ENCODE data around the gene TRIM72.
"Not testable (repeated sequence)": the region's sequence is repeated elsewhere in the genome, so short reads cannot be mapped to it uniquely, and the experiment has no call there.

Gene TRIM72

DNA sequence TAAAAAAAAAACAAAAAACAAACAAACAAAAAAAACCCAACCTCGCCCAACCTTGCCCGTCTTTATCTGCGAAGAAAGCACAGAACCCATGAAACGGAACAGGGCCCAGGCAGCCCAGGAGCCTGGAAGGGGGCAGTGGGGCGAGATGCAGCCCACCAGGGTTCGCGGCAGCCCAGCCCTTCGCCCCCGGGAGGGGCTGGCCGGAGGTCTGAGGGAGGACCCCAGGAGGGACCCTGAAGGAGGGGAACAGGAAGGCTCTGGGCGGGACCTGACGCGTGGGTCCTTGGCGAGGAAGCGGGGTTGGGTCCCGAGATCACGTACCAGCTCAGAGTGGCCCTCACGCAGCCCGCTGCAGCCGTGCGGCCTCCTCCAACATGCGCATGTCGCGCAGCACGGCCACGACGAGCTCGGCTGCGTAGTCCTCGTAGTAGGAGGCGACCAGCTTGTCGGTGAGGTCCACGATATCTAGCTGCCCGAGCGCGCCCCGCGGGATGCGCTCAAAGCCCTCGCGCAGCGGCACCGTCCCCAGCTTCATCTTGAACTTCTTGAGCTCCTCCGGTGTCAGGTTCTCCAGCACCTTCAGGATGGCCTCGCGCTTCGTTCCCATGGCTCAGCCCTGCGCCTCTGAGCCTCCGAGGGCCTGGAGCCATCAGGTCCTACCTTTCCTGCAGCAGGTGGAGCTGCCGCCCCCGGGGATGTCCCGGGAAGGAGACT lies 2.7 kb downstream of the TRIM72 start, which contains the start of gene PYDC1:
TSS of gene PYDC1 (minus strand) at position 714 of the 714 bp plus-strand sequence. CDS start at position 607, 107 bp downstream.
- DNase-seq = no peak

DNA sequence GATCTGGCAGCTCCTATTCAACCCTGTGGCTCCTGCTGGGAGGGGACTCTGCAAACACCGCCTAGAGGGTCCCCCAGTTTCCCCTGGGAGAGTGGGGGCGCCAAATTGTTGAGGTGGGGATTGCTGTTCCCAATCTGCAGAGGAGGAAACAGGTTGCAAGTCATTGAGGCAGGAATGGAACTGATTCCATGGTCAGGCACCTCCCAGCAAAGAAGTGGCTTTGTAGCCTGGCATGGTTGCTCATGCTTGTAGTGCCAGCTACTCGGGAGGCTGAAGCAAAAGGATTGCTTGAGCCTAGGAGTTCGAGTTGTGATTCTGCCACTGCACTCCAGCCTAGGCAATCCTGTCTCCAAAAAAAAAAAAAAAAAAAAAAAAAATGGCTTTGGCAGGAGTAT lies 3.2 kb downstream of the TRIM72 start:
- no peak for DNase-seq

- no peak for DNase-seq
Observed at GRCh38 chr16:31219154-31219741, 5.3 kb downstream of the TRIM72 start.

- DNase-seq = no peak
Observed at GRCh38 chr16:31221357-31222160, 7.6 kb downstream of the TRIM72 start.

DNA sequence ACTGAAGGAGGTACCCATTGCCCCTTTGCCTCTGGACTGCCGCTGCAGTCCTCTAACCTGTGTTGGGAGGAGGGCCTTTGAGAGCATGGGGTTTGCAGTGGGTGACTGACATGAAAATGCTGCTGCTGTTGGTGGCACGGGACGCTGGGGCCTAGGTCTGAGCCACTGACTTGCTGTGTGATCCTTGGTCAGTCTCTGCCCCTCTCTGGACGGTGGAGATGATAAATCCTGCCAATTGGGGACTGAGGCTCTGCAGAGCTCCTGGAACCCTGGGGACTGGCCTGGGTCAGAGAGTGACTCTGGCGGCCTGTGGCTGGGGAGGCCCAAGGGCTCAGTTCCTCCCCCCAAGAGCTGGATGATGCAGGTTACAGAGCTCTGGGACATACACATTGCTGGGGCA lies 9.1 kb downstream of the TRIM72 start:
- DNase-seq = no peak

GRCh38 chr16:31224092-31224955 lies 10.4 kb downstream of the TRIM72 start:
- DNase-seq = no peak

DNA sequence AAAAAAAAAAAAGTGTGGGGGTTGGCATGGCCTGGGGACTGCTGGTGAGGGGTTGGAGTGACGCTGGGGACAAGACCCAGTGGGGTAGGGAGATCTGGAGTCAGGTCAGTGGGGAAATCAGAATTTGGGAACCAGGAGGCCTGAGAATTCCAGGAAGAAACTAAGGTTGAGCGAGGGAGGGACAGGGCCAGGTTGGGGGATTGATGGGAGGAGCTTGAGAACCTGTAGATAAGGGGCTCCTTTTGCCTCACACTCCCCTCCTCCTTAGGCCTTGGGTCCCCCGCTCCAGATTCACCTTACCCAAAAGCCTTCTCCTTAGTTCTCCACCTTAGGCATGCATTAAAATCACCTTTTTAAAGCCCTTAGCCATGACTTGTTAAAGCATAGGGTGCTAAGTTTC lies 11.3 kb downstream of the TRIM72 start:
- DNase-seq = no peak

GRCh38 chr16:31228206-31228605 lies 14.3 kb downstream of the TRIM72 start:
- DNase-seq = no peak

GRCh38 chr16:31229501-31229900 lies 15.6 kb downstream of the TRIM72 start:
- no peak for DNase-seq

GRCh38 chr16:31238041-31238440 lies 24.1 kb downstream of the TRIM72 start:
- DNase-seq = no peak

GRCh38 chr16:31242206-31242605 lies 28.3 kb downstream of the TRIM72 start:
- DNase-seq = peak in 1 of 2 donors; percentile 12

- DNase-seq = peak in 1 of 2 donors; percentile 20
Observed at GRCh38 chr16:31243734-31244670, 30.1 kb downstream of the TRIM72 start.

DNA sequence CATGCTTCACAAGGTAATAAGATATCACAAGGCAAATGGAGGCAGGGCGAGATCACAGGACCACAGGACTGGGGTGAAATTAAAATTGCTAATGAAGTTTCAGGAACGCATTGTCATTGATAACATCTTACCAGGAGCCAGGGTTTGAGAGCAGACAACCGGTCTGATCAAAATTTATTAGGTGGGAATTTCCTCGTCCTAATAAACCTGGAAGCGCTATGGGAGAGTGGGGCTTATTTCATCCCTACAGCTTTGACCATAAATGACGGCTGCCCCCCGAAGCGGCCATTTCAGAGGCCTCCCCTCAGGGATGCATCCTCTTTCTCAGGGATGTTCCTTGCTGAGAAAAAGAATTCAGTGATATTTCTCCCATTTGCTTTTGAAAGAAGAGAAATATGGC lies 31.7 kb downstream of the TRIM72 start:
- not testable (repeated sequence) for DNase-seq

- DNase-seq = no peak
Observed at GRCh38 chr16:31246296-31246695, 32.4 kb downstream of the TRIM72 start.

- DNase-seq = no peak
Observed at GRCh38 chr16:31248344-31248743, 34.4 kb downstream of the TRIM72 start.

GRCh38 chr16:31250782-31251384 lies 37.0 kb downstream of the TRIM72 start:
- no peak for DNase-seq

DNA sequence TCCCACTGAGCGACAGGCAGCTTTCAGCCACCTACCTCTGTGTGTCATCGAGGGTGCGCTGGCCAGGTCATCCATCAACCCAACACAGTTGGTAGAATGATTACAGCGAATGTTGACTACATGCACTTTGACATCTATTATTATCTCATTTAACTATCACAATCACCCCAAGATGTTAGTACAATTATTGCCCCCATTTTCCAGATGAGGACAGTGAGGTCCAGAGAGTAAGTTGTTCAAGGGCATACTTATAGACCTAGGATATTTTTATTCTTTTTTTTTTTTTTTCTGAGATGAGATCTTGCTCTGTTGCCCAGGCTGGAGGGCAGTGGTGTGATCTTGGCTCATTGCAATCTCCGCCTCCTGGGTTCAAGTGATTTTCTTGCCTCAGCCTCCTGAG lies 37.5 kb downstream of the TRIM72 start:
- no peak for DNase-seq

DNA sequence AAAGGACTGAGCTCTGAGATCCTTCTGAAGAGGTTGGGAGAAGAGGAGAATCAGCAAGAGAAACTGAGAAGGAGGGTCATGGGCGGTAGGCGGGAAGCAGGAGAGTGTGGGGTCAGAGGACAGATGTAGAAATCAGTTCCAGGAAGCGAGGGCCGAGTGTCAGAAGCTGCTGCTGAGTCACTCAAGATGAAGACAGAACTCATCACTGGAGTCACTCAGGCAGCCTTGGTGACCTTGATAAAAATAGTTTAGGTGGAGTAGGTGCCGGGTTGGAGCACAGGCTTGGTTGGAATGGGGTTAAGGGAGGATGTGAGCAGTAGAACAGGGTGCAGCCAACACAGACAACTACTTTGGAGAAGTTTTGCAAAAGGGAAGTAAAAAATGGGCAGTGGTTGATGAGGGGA lies 39.7 kb downstream of the TRIM72 start:
- peak; percentile 23 to 64 for DNase-seq

GRCh38 chr16:31256466-31256865 lies 42.5 kb downstream of the TRIM72 start:
- DNase-seq = no peak

DNA sequence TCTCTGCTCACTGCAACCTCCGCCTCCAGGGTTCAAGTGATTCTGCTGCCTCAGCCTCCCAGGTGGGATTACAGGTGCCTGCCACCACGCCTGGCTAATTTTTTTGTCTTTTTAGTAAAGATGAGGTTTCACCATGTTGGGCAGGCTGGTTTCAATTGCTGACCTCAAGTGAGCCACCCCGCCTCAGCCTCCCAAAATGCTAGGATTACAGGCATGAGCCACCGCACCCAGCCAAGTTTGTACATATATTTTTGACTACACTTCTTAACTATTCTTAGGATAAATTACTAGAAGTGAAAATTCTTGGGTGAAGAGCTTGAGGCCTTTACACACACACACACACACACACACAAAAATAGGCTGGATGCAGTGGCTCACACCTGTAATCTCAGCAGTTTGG lies 44.4 kb downstream of the TRIM72 start:
- no peak for DNase-seq
